Measurements from ENCODE around the gene FITM2. TPM values are rescaled to one million over a fixed set of nuclear protein-coding genes. Genes with fewer than 3 reads are reported as not detected.

Gene FITM2
- total RNA-seq, 4 donors from 2014 or later, result 7.0 to 11.1 (median 8.3) TPM

- WGBS, result 83% methylated on average over 4 of the region's 4 CpGs
- no peaks in the 10 kb centered on the region for H3K4me1 ChIP-seq
- intact Hi-C loops (cut with DNase I), result no loop called here
- no peak overlapping the region for H3K4me3 ChIP-seq
- no peak for DNase-seq (ENCODE audit: extremely low spot score)
- H3K27me3 ChIP-seq, result peaks cover 0 to 22% (median 0%) of the 10 kb centered on the region in 4 donors
- no peaks in the 10 kb centered on the region for H3K36me3 ChIP-seq
- H3K9me3 ChIP-seq, result no peaks in the 10 kb centered on the region
- no peak overlapping the region for H3K27ac ChIP-seq (replicated peaks in 1 of 4)
- TF ChIP-seq POLR2A (IDR thresholded peaks at IDR 0.05; ENCODE audit: low read depth) (no peak), CTCF (IDR thresholded peaks at IDR 0.05) (no peak), EP300 (IDR thresholded peaks at IDR 0.05) (no peak), POLR2AphosphoS5 (IDR thresholded peaks at IDR 0.05) (no peak)
These were observed 33.7 kb upstream of the FITM2 start for GRCh38 chr20:44344723-44345122.

- TF ChIP-seq CTCF (IDR thresholded peaks at IDR 0.05), result no peak
- no peak for TF ChIP-seq POLR2AphosphoS5 (IDR thresholded peaks at IDR 0.05)
- TF ChIP-seq POLR2A (IDR thresholded peaks at IDR 0.05; ENCODE audit: low read depth), result no peak
- TF ChIP-seq EP300 (IDR thresholded peaks at IDR 0.05), result no peak
- intact Hi-C loops (cut with DNase I), result no loop called here
- no peak overlapping the region for H3K27ac ChIP-seq (replicated peaks in 1 of 4)
- WGBS, result 80% methylated on average over 12 of the region's 12 CpGs
- no peaks in the 10 kb centered on the region for H3K9me3 ChIP-seq
- no peak overlapping the region for H3K4me3 ChIP-seq
- no peaks in the 10 kb centered on the region for H3K36me3 ChIP-seq
- H3K27me3 ChIP-seq, result peaks cover 0 to 12% (median 0%) of the 10 kb centered on the region in 4 donors
- H3K4me1 ChIP-seq, result no peaks in the 10 kb centered on the region
- no peak for DNase-seq (ENCODE audit: extremely low spot score)
These were observed 32.2 kb upstream of the FITM2 start for GRCh38 chr20:44343162-44343675.

GRCh38 chr20:44342248-44342647, 31.2 kb upstream of the FITM2 start:
- intact Hi-C loops (cut with DNase I), result no loop called here
- 55% methylated on average over 6 of the region's 6 CpGs for WGBS
- Histone ChIP-seq H3K9me3 (no peaks in the 10 kb centered on the region), H3K4me1 (no peaks in the 10 kb centered on the region), H3K27me3 (peaks cover 0 to 16% (median 0%) of the 10 kb centered on the region in 4 donors), H3K27ac (replicated peaks in 1 of 4) (no peak overlapping the region), H3K36me3 (no peaks in the 10 kb centered on the region), H3K4me3 (no peak overlapping the region)
- DNase-seq (ENCODE audit: extremely low spot score), result no peak
- no peak for TF ChIP-seq POLR2A (IDR thresholded peaks at IDR 0.05; ENCODE audit: low read depth)
- TF ChIP-seq POLR2AphosphoS5 (IDR thresholded peaks at IDR 0.05), result no peak

GRCh38 chr20:44336725-44337380, 25.9 kb upstream of the FITM2 start, which contains the start of gene R3HDML:
Gene R3HDML, plus strand, starts transcription at chr20:44337043. Its CDS starts 115 bp downstream, at chr20:44337158.
- 72% methylated on average over 2 of the region's 16 CpGs for WGBS
- H3K4me1 ChIP-seq, result no peaks in the 10 kb centered on the region

More at GRCh38 chr20:44336725-44337380, 25.9 kb upstream of the FITM2 start, which contains the start of gene R3HDML:
- no peak for TF ChIP-seq EP300 (IDR thresholded peaks at IDR 0.05)
- no peak for TF ChIP-seq POLR2AphosphoS5 (IDR thresholded peaks at IDR 0.05)
- TF ChIP-seq CTCF (IDR thresholded peaks at IDR 0.05), result no peak
- TF ChIP-seq POLR2A (IDR thresholded peaks at IDR 0.05; ENCODE audit: low read depth), result no peak
- H3K36me3 ChIP-seq, result no peaks in the 10 kb centered on the region
- intact Hi-C loops (cut with DNase I), result no loop called here
- no peak within 1 kb of the TSS for H3K27ac ChIP-seq (replicated peaks in 1 of 4)
- H3K4me3 ChIP-seq, result no peak within 1 kb of the TSS
- no peak for DNase-seq (ENCODE audit: extremely low spot score)
- no peaks in the 10 kb centered on the region for H3K9me3 ChIP-seq
- peaks cover 0 to 35% (median 2%) of the 10 kb centered on the region in 4 donors for H3K27me3 ChIP-seq
